Activated CD4-positive, alpha-beta T cell treated with anti-CD3 and anti-CD28 coated beads, Interleukin-2, Interleukin-6, amounts not matched to agents 100 ng/mL and 50 ng/mL, durations not matched to agents 16 hours and 8 hours (primary cell): ENCODE measurements around the gene TPSB2.
"Not testable (repeated sequence)": the region's sequence is repeated elsewhere in the genome, so short reads cannot be mapped to it uniquely, and the experiment has no call there.

Experiments used
- DNase-seq: peaks from one replicate; pipeline ENCODE4 v3.0.0-alpha.2; 2020

TPSB2 gene

GRCh38 chr16:1261131-1261892 is 31.3 kb upstream of the TPSB2 start:
- DNase-seq: no peak

GRCh38 chr16:1260101-1260680 is 30.2 kb upstream of the TPSB2 start:
- DNase-seq: no peak

GRCh38 chr16:1259760-1260068 is 29.7 kb upstream of the TPSB2 start:
- no peak for DNase-seq

- DNase-seq: no peak
These were observed 29.1 kb upstream of the TPSB2 start for GRCh38 chr16:1258906-1259759.

GRCh38 chr16:1258225-1258600 is 28.2 kb upstream of the TPSB2 start:
- DNase-seq: no peak

GRCh38 chr16:1257561-1258224 is 27.7 kb upstream of the TPSB2 start:
- no peak for DNase-seq

GRCh38 chr16:1256874-1257322 is 26.9 kb upstream of the TPSB2 start:
- no peak for DNase-seq

GRCh38 chr16:1256296-1256873 is 26.4 kb upstream of the TPSB2 start:
- DNase-seq: not testable (repeated sequence)

- not testable (repeated sequence) for DNase-seq
These were observed 25.5 kb upstream of the TPSB2 start, which contains the start of gene TPSD1 for GRCh38 chr16:1255276-1256122. Gene TPSD1, plus strand, starts transcription at chr16:1256069. Its CDS starts 212 bp downstream, at chr16:1256281.

- not testable (repeated sequence) for DNase-seq
These were observed 24.8 kb upstream of the TPSB2 start for GRCh38 chr16:1254821-1255220.

GRCh38 chr16:1253701-1254364 is 23.8 kb upstream of the TPSB2 start:
- DNase-seq: not testable (repeated sequence)

- DNase-seq: not testable (repeated sequence)
These were observed 19.2 kb upstream of the TPSB2 start for GRCh38 chr16:1249031-1249755.

GRCh38 chr16:1247903-1248537 is 18.0 kb upstream of the TPSB2 start:
- not testable (repeated sequence) for DNase-seq

GRCh38 chr16:1245452-1246020 is 15.6 kb upstream of the TPSB2 start:
- DNase-seq: no peak

GRCh38 chr16:1244881-1245280 is 14.9 kb upstream of the TPSB2 start:
- DNase-seq: no peak

GRCh38 chr16:1243907-1244850 is 14.2 kb upstream of the TPSB2 start:
- not testable (repeated sequence) for DNase-seq

GRCh38 chr16:1243363-1243762 is 13.4 kb upstream of the TPSB2 start:
- not testable (repeated sequence) for DNase-seq

GRCh38 chr16:1241081-1241480 is 11.1 kb upstream of the TPSB2 start:
- not testable (repeated sequence) for DNase-seq
